HG03520 (cell line): ENCODE results near the gene SYT5.

Source experiments
- ATAC-seq: cut with Tn5 transposase; IDR thresholded peaks from one replicate; pipeline ENCODE4 v1.9.1; 2021; ENCODE audit warnings: mild to moderate bottlenecking, moderate library complexity; ENCODE audit not compliant: unreplicated experiment

SYT5 gene

GRCh38 chr19:55147545-55148251 is 32.4 kb downstream of the SYT5 start:
- no peak for ATAC-seq

- no peak for ATAC-seq
Observed at GRCh38 chr19:55146705-55147273, 33.3 kb downstream of the SYT5 start.

GRCh38 chr19:55146078-55146704 is 33.9 kb downstream of the SYT5 start:
- ATAC-seq: no peak

GRCh38 chr19:55145232-55145631 is 34.9 kb downstream of the SYT5 start:
- ATAC-seq: no peak

- ATAC-seq: no peak
Observed at GRCh38 chr19:55141696-55142095, 38.4 kb downstream of the SYT5 start.

GRCh38 chr19:55137915-55138314 is 42.2 kb downstream of the SYT5 start:
- ATAC-seq: no peak

GRCh38 chr19:55136399-55137102 is 43.5 kb downstream of the SYT5 start:
- ATAC-seq: no peak

GRCh38 chr19:55134736-55135135 is 45.4 kb downstream of the SYT5 start:
- ATAC-seq: no peak

GRCh38 chr19:55133639-55134444 is 46.2 kb downstream of the SYT5 start:
- ATAC-seq: no peak

- ATAC-seq: no peak
Observed at GRCh38 chr19:55132453-55133129, 47.5 kb downstream of the SYT5 start.

GRCh38 chr19:55131421-55131820 is 48.7 kb downstream of the SYT5 start:
- no peak for ATAC-seq
